GM12878 (cell line): Measurements from ENCODE around the gene LMTK3. TPM values are rescaled to one million over a fixed set of nuclear protein-coding genes. Genes with fewer than 3 reads are reported as not detected.

Source experiments
- ATAC-seq: fragments of 200-7000 bp; cut with Tn5 transposase; 3 replicates; pipeline ENCODE4 v1.9.1; 2020; ENCODE audit warnings: mild to moderate bottlenecking, moderate library complexity
- BruUV-seq: library from RNA; stranded (reverse); fragments of 400-500 nt; replicated peaks from 2 replicates; lab custom pipeline; 2021; lab: Mats Ljungman, UMichigan
- CTCF ChIA-PET: fragments of 300-600 bp; sonication (Branson Sonifier 250); formaldehyde crosslinking; extraction: SDS; loops from one replicate; lab custom pipeline; 2021; ENCODE audit warnings: inconsistent platforms; lab: Yijun Ruan, JAX
- POLR2A ChIA-PET: fragments of 350-600 bp; formaldehyde crosslinking; extraction: SDS; loops from one replicate; lab custom pipeline; 2021; ENCODE audit warnings: inconsistent platforms; lab: Charles Lee
- RAD21 ChIA-PET: fragments of 300-600 bp; sonication (Branson Sonifier 250); formaldehyde crosslinking; loops from one replicate; lab custom pipeline; 2023; ENCODE audit warnings: antibody characterized with exemption; ENCODE audit not compliant: unreplicated experiment; lab: Charles Lee
- SMC1A ChIA-PET: fragments of 300-600 bp; sonication (Branson Sonifier 250); formaldehyde crosslinking; loops from one replicate; lab custom pipeline; 2023; ENCODE audit not compliant: unreplicated experiment, uncharacterized antibody; lab: Charles Lee
- DNase-seq: peaks from one replicate; pipeline ENCODE4 v3.0.0-alpha.2; 2011; ENCODE audit warnings: low read depth, low spot score
- FAIRE-seq: peaks from 3 replicates; lab custom pipeline; 2011; peaks lifted over from hg19 to GRCh38; lab: Jason Lieb, UNC
- H2AFZ ChIP-seq: 2 replicates; pipeline ENCODE4 v1.6.0; 2011; ENCODE audit warnings: low read depth, low read length, control low read depth; ENCODE audit not compliant: control insufficient read depth
- H3K27ac ChIP-seq: 2 replicates; pipeline ENCODE4 v1.5.1; 2011; ENCODE audit warnings: control low read depth; ENCODE audit not compliant: control insufficient read depth, insufficient read depth
- H3K27me3 ChIP-seq, 2 experiments: replicated peaks in 1 of 2; 2 replicates each; pipeline versions ENCODE4 v1.6.0 to v1.6.1; 2011; ENCODE audit warnings: low read length in 1 of 2; ENCODE audit not compliant: control insufficient read depth in 2 of 2, insufficient read depth in 2 of 2
- H3K36me3 ChIP-seq, 2 experiments: 2 replicates each; pipeline ENCODE4 v1.5.1; 2011; ENCODE audit warnings: low read length in 1 of 2; ENCODE audit not compliant: control insufficient read depth in 2 of 2, insufficient read depth in 2 of 2
- H3K4me1 ChIP-seq: 2 replicates; pipeline ENCODE4 v1.6.1; 2011; ENCODE audit warnings: mild to moderate bottlenecking, low read length, moderate library complexity, mixed read lengths; ENCODE audit not compliant: control insufficient read depth, insufficient read depth
- H3K4me2 ChIP-seq: 2 replicates; pipeline ENCODE4 v1.6.0; 2011; ENCODE audit warnings: control low read depth; ENCODE audit not compliant: control insufficient read depth, insufficient read depth
- H3K4me3 ChIP-seq: fragments of 200-600 bp; sonication (generic); 2 replicates; pipeline ENCODE4 v1.5.1; 2016
- H3K79me2 ChIP-seq: 2 replicates; pipeline ENCODE4 v1.6.0; 2011; ENCODE audit warnings: low read length; ENCODE audit not compliant: control insufficient read depth, insufficient read depth
- H3K9ac ChIP-seq: 2 replicates; pipeline ENCODE4 v1.8.0; 2011; ENCODE audit warnings: low read length, control low read depth, mixed read lengths; ENCODE audit not compliant: control insufficient read depth, insufficient read depth
- H3K9me3 ChIP-seq: replicated peaks from 3 replicates; pipeline ENCODE4 v1.5.1; 2011; ENCODE audit warnings: mild to moderate bottlenecking, low read length; ENCODE audit not compliant: control insufficient read depth, insufficient read depth
- H4K20me1 ChIP-seq: 2 replicates; pipeline ENCODE4 v1.6.0; 2011; ENCODE audit not compliant: control insufficient read depth, insufficient read depth
- CHD2 ChIP-seq: IDR thresholded peaks from 2 replicates; pipeline ENCODE4 v1.6.1; 2011; ENCODE audit warnings: low read depth, low read length, improper control_type of control experiment, borderline replicate concordance
- E2F4 ChIP-seq: IDR thresholded peaks from 2 replicates; pipeline ENCODE4 v1.6.1; 2012; ENCODE audit warnings: low read depth, low read length, improper control_type of control experiment
- HDGF ChIP-seq: fragments of 450-650 bp; IDR thresholded peaks from 2 replicates; pipeline ENCODE4 v1.6.1; 2016; ENCODE audit warnings: antibody characterized with exemption
- MTA2 ChIP-seq: fragments of 450-650 bp; IDR thresholded peaks from 2 replicates; pipeline ENCODE4 v1.6.1; 2016; ENCODE audit warnings: low read depth, mild to moderate bottlenecking, moderate library complexity
- NFYB ChIP-seq: IDR thresholded peaks from 2 replicates; pipeline ENCODE4 v1.6.1; 2011; ENCODE audit warnings: low read depth, mild to moderate bottlenecking, low read length, improper control_type of control experiment, moderate library complexity; ENCODE audit not compliant: insufficient read depth
- PBX3 ChIP-seq: IDR thresholded peaks from 2 replicates; pipeline ENCODE4 v1.6.1; 2011; ENCODE audit warnings: mild to moderate bottlenecking, low read depth, low read length, moderate library complexity; ENCODE audit not compliant: insufficient replicate concordance
- POLR2A ChIP-seq: IDR thresholded peaks from 2 replicates; pipeline ENCODE4 v1.6.1; 2011; ENCODE audit warnings: low read depth, mild to moderate bottlenecking, low read length
- TCF12 ChIP-seq: IDR thresholded peaks from 2 replicates; pipeline ENCODE4 v1.6.1; 2011; ENCODE audit warnings: low read depth, mild to moderate bottlenecking, low read length
- USF2 ChIP-seq: IDR thresholded peaks from 2 replicates; pipeline ENCODE4 v1.6.1; 2011; ENCODE audit warnings: low read depth, low read length, improper control_type of control experiment, borderline replicate concordance
- YY1 ChIP-seq: IDR thresholded peaks from 2 replicates; pipeline ENCODE4 v1.6.1; 2011; ENCODE audit warnings: low read depth, mild to moderate bottlenecking, low read length
- WGBS: methylation state at CpG from one replicate; pipeline ENCODE4 v1.1.6; 2016; ENCODE audit warnings: low lambda C conversion rate; ENCODE audit not compliant: insufficient replicate concordance, insufficient coverage; ENCODE audit errors: missing lambda C conversion rate; 5-methylcytosine and 5-hydroxymethylcytosine counted together
- in situ Hi-C: fragments of 300-500 bp; cut with MboI; formaldehyde crosslinking; loops from 9 replicates; pipeline ENCODE4 v1.14.3; 2018; ENCODE audit warnings: mixed read lengths
- intact Hi-C: fragments of 100-400 bp; cut with micrococcal nuclease; formaldehyde crosslinking; loops from one replicate; pipeline ENCODE4 v1.14.2; 2022; ENCODE audit not compliant: unreplicated experiment
- polyA plus RNA-seq, 11 experiments: library from polyadenylated mRNA; depleted of rRNA in 4 of 11; unstranded in 6 of 11; stranded (reverse) in 5 of 11; fragments of >200 nt; fragmentation: Nextera tagmentation in 4 of 11; fragmentation: Illumina TruSeq in 1 of 11; extraction: Ambion mirVana in 4 of 11; extraction: Trizol in 1 of 11; gene quantifications; 1 replicate in 1 of 11; 2 replicates in 10 of 11; pipeline versions ENCODE4 v1.2.1 to v1.2.3, GENCODE V29; 2011 to 2016; ENCODE audit warnings: inconsistent platforms in 2 of 11, missing spikeins in 2 of 11, low read depth in 1 of 11
- total RNA-seq, 4 experiments: library from RNA; depleted of rRNA in 3 of 4; stranded (reverse); fragments of >200 nt in 3 of 4; fragmentation: Illumina TruSeq in 1 of 4; extraction: Trizol in 1 of 4; gene quantifications; 2 replicates each; pipeline versions ENCODE4 v1.2.1 to v1.2.3, GENCODE V29; 2013 to 2021

Gene LMTK3
- total and polyA plus RNA-seq, 10 of the 15 experiments (the other 5 are each of a cell fraction or from before 2014, with no cell fraction given) = under 0.01 to 0.28 (median 0.04) TPM; not detected in 3

GRCh38 chr19:48492925-48493717 lies 18.5 kb downstream of the LMTK3 start:
- peak overlapping the region; percentile 57; the same call in 1 of the 2 replicates for H3K4me3 ChIP-seq
- H3K9ac ChIP-seq = peak overlapping the region; percentile 50; the same call in 1 of the 2 replicates
- no peaks in the 10 kb centered on the region for H3K9me3 ChIP-seq
- no peak overlapping the region for H3K27ac ChIP-seq
- ChIA-PET CTCF (interaction anchor here (0.7 to 1.4 kb wide), 3 partner anchors 91 to 116 kb away, joined by 3 to 5 read pairs (median 4); partner anchors contain the start of gene KDELR1), SMC1A (interaction anchor here (0.7 to 1.3 kb wide), 3 partner anchors 9 to 129 kb away, joined by 3 to 4 read pairs (median 4); partner anchors contain the start of genes SYNGR4 and TMEM143), POLR2A (interaction anchor here (0.6 to 1.4 kb wide), 3 partner anchors 23 to 165 kb away, joined by 3 to 5 read pairs (median 5); no protein-coding TSS in a partner anchor), RAD21 (interaction anchor here (0.7 to 1.7 kb wide), 5 partner anchors 14 to 179 kb away, joined by 3 to 8 read pairs (median 4); no protein-coding TSS in a partner anchor)
- H3K79me2 ChIP-seq = no peaks in the 10 kb centered on the region
- no peaks in the 10 kb centered on the region for H4K20me1 ChIP-seq
- H3K27me3 ChIP-seq = peaks cover 1 to 3% of the 10 kb centered on the region in 2 experiments; a peak in 2 of 4 replicates
- H3K4me1 ChIP-seq = peaks cover 20% of the 10 kb centered on the region
- in situ Hi-C loops (no loop called here), intact Hi-C loops (loop anchor here (5.0 kb wide), 1 partner anchor 131 kb away; the partner anchor contains the start of genes SYNGR4 and TMEM143)
- under 1% methylated on average over 30 of the region's 47 CpGs for WGBS
- peak overlapping the region; percentile 79 for H2AFZ ChIP-seq
- FAIRE-seq = peak; percentile 52
- no peaks in the 10 kb centered on the region for H3K36me3 ChIP-seq
- TF ChIP-seq E2F4 = no peak
- no peak for TF ChIP-seq PBX3
- peak; percentile 78 for TF ChIP-seq HDGF
- no peak for TF ChIP-seq MTA2
- TF ChIP-seq YY1 = 0 out of 2 replicates have a peak, but pooled peaks have one; percentile 9
- TF ChIP-seq CHD2 = no peak
- TF ChIP-seq POLR2A = peak; percentile 68
- TF ChIP-seq USF2 = no peak
- no peak for TF ChIP-seq NFYB
- TF ChIP-seq TCF12 = 0 out of 2 replicates have a peak, but pooled peaks have one; percentile 4
- peak; percentile 48 for DNase-seq
- no TSS peak for BruUV-seq
- ATAC-seq = peak; percentile 85
- H3K4me2 ChIP-seq = peak overlapping the region; percentile 77; the same call in 1 of the 2 replicates
